H1 (cell line): Measurements from ENCODE around the gene CEP57. TPM values are rescaled to one million over a fixed set of nuclear protein-coding genes. Genes with fewer than 3 reads are reported as not detected.

Experiments
- BCL11A ChIP-seq, 2 experiments: IDR thresholded peaks; one replicate each; pipeline ENCODE4 v1.6.1; 2011; ENCODE audit warnings: low read depth in 2 of 2, low read length in 2 of 2, mild to moderate bottlenecking in 2 of 2
- EZH2 ChIP-seq: fragments of 200-600 bp; sonication (generic); IDR thresholded peaks from 2 replicates; pipeline ENCODE4 v1.7.1; 2012; ENCODE audit warnings: low read depth, mild to moderate bottlenecking, moderate library complexity, low read length, inconsistent platforms; ENCODE audit not compliant: severe bottlenecking
- GABPA ChIP-seq: IDR thresholded peaks from 2 replicates; pipeline ENCODE4 v1.6.1; 2011; ENCODE audit warnings: mild to moderate bottlenecking, low read length, moderate library complexity, borderline replicate concordance; ENCODE audit not compliant: insufficient read depth
- KDM1A ChIP-seq: fragments of 200-600, 300-600 bp; sonication (generic); IDR thresholded peaks from 2 replicates; pipeline ENCODE4 v1.7.1; 2016; ENCODE audit warnings: mild to moderate bottlenecking, low read length, borderline replicate concordance
- POLR2A ChIP-seq, 2 experiments: IDR thresholded peaks; 1 replicate in 1 of 2; 2 replicates in 1 of 2; pipeline ENCODE4 v1.6.1; 2011; ENCODE audit warnings: low read depth in 2 of 2, low read length in 2 of 2, mild to moderate bottlenecking in 2 of 2; ENCODE audit errors: control extremely low read depth in 1 of 2
- POLR2AphosphoS5 ChIP-seq: IDR thresholded peaks from 2 replicates; pipeline ENCODE4 v1.6.1; 2011; ENCODE audit warnings: low read depth, low read length
- RBBP5 ChIP-seq: IDR thresholded peaks from 2 replicates; pipeline ENCODE4 v1.7.1; 2012; ENCODE audit warnings: low read depth, mild to moderate bottlenecking, inconsistent platforms, low read length, moderate library complexity, borderline replicate concordance
- TAF7 ChIP-seq: optimal IDR thresholded peaks from 2 replicates; pipeline ENCODE3; 2011; ENCODE audit warnings: low read depth, mild to moderate bottlenecking, inconsistent platforms, low read length, moderate library complexity, borderline replicate concordance
- TCF12 ChIP-seq: IDR thresholded peaks from 2 replicates; pipeline ENCODE4 v1.6.1; 2011; ENCODE audit warnings: low read depth, mild to moderate bottlenecking, low read length
- polyA plus RNA-seq, 7 experiments: library from polyadenylated mRNA; depleted of rRNA in 3 of 7; stranded (reverse) in 5 of 7; unstranded in 2 of 7; fragments of >200 nt in 5 of 7; fragments of 200-250 nt in 2 of 7; gene quantifications; 1 replicate in 5 of 7; 2 replicates in 1 of 7; 4 replicates in 1 of 7; pipeline versions ENCODE4 v1.2.1 to v1.2.3, GENCODE V29; 2011 to 2013; ENCODE audit warnings: missing spikeins in 2 of 7, mixed read lengths in 2 of 7
- total RNA-seq: library from RNA; stranded (reverse); fragmentation: NEBNext Ultra II Directional; extraction: Animal tissue kit (Norgen Biotek cat#: 25700); gene quantifications from 2 replicates; pipeline ENCODE4 v1.2.1, GENCODE V29; 2021
- TF ChIP-seq, protein P1 (sequence below): fragments of 300-600 bp; sonication (generic); IDR thresholded peaks from 2 replicates; pipeline ENCODE4 v1.7.1; 2012; ENCODE audit warnings: low read length, moderate library complexity, mild to moderate bottlenecking, inconsistent platforms; ENCODE audit not compliant: insufficient replicate concordance

The CEP57 gene
- total and polyA plus RNA-seq, 2 of the 8 experiments (the other 6 are each of a cell fraction or from before 2014, with no cell fraction given) = 26.3 to 72.7 TPM

DNA sequence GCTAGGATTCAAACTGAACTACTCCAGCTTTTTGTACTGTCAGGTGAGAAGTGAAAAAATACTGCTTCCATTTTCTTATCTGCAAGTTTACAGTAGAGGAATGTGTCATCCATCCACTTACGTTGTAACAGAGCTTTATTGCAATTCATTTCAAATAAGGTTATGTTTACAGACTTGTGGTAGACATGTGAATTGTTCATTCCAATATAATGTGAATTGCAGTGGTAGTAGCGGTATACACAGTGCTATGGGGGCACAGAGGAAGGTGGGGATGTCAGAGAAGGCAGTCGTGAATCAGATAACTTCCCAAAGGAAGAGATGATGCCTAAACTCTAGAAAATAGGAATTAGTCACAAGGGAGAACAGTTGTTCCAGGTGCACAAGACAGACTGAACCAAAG is 42.5 kb downstream of the CEP57 start (continued):
- TF ChIP-seq, protein P1, sequence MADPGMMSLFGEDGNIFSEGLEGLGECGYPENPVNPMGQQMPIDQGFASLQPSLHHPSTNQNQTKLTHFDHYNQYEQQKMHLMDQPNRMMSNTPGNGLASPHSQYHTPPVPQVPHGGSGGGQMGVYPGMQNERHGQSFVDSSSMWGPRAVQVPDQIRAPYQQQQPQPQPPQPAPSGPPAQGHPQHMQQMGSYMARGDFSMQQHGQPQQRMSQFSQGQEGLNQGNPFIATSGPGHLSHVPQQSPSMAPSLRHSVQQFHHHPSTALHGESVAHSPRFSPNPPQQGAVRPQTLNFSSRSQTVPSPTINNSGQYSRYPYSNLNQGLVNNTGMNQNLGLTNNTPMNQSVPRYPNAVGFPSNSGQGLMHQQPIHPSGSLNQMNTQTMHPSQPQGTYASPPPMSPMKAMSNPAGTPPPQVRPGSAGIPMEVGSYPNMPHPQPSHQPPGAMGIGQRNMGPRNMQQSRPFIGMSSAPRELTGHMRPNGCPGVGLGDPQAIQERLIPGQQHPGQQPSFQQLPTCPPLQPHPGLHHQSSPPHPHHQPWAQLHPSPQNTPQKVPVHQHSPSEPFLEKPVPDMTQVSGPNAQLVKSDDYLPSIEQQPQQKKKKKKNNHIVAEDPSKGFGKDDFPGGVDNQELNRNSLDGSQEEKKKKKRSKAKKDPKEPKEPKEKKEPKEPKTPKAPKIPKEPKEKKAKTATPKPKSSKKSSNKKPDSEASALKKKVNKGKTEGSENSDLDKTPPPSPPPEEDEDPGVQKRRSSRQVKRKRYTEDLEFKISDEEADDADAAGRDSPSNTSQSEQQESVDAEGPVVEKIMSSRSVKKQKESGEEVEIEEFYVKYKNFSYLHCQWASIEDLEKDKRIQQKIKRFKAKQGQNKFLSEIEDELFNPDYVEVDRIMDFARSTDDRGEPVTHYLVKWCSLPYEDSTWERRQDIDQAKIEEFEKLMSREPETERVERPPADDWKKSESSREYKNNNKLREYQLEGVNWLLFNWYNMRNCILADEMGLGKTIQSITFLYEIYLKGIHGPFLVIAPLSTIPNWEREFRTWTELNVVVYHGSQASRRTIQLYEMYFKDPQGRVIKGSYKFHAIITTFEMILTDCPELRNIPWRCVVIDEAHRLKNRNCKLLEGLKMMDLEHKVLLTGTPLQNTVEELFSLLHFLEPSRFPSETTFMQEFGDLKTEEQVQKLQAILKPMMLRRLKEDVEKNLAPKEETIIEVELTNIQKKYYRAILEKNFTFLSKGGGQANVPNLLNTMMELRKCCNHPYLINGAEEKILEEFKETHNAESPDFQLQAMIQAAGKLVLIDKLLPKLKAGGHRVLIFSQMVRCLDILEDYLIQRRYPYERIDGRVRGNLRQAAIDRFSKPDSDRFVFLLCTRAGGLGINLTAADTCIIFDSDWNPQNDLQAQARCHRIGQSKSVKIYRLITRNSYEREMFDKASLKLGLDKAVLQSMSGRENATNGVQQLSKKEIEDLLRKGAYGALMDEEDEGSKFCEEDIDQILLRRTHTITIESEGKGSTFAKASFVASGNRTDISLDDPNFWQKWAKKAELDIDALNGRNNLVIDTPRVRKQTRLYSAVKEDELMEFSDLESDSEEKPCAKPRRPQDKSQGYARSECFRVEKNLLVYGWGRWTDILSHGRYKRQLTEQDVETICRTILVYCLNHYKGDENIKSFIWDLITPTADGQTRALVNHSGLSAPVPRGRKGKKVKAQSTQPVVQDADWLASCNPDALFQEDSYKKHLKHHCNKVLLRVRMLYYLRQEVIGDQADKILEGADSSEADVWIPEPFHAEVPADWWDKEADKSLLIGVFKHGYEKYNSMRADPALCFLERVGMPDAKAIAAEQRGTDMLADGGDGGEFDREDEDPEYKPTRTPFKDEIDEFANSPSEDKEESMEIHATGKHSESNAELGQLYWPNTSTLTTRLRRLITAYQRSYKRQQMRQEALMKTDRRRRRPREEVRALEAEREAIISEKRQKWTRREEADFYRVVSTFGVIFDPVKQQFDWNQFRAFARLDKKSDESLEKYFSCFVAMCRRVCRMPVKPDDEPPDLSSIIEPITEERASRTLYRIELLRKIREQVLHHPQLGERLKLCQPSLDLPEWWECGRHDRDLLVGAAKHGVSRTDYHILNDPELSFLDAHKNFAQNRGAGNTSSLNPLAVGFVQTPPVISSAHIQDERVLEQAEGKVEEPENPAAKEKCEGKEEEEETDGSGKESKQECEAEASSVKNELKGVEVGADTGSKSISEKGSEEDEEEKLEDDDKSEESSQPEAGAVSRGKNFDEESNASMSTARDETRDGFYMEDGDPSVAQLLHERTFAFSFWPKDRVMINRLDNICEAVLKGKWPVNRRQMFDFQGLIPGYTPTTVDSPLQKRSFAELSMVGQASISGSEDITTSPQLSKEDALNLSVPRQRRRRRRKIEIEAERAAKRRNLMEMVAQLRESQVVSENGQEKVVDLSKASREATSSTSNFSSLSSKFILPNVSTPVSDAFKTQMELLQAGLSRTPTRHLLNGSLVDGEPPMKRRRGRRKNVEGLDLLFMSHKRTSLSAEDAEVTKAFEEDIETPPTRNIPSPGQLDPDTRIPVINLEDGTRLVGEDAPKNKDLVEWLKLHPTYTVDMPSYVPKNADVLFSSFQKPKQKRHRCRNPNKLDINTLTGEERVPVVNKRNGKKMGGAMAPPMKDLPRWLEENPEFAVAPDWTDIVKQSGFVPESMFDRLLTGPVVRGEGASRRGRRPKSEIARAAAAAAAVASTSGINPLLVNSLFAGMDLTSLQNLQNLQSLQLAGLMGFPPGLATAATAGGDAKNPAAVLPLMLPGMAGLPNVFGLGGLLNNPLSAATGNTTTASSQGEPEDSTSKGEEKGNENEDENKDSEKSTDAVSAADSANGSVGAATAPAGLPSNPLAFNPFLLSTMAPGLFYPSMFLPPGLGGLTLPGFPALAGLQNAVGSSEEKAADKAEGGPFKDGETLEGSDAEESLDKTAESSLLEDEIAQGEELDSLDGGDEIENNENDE = no peak
- TF ChIP-seq POLR2AphosphoS5 (no peak), TAF7 (no peak), BCL11A (IDR thresholded peaks at IDR 0.05; ENCODE audit: low read depth in 2 of 2, low read length in 2 of 2) (no peak), TCF12 (no peak), POLR2A (IDR thresholded peaks at IDR 0.05; ENCODE audit: control extremely low read depth in 1 of 2, low read depth in 2 of 2, low read length in 2 of 2) (no peak), EZH2 (no peak), RBBP5 (no peak), KDM1A (no peak), GABPA (no peak)
